Loucy (cell line): Measurements from ENCODE around the gene SLC17A6.

Experiments used
- H2AFZ ChIP-seq: fragments of 200-600 bp; sonication (generic); 2 replicates; pipeline ENCODE4 v1.6.0; 2016; ENCODE audit warnings: antibody characterized with exemption, mild to moderate bottlenecking, low read length, moderate library complexity
- H3F3A ChIP-seq: fragments of 200-600 bp; 2 replicates; pipeline ENCODE4 v1.6.0; 2016; ENCODE audit warnings: antibody characterized with exemption, low read depth, mild to moderate bottlenecking
- H3K27me3 ChIP-seq: fragments of 200-600 bp; sonication (generic); 2 replicates; pipeline ENCODE4 v1.6.1; 2014; ENCODE audit warnings: low read length, mild to moderate bottlenecking; ENCODE audit not compliant: insufficient read depth, poor library complexity, severe bottlenecking
- H3K36me3 ChIP-seq: fragments of 200-600 bp; sonication (generic); 2 replicates; pipeline ENCODE4 v1.6.1; 2016; ENCODE audit warnings: low read length; ENCODE audit not compliant: insufficient read depth
- H3K4me1 ChIP-seq: fragments of 200-600 bp; sonication (generic); 2 replicates; pipeline ENCODE4 v1.5.1; 2014; ENCODE audit warnings: low read length, mild to moderate bottlenecking; ENCODE audit not compliant: insufficient read depth, poor library complexity, severe bottlenecking
- H3K4me2 ChIP-seq: fragments of 200-600 bp; sonication (generic); 2 replicates; pipeline ENCODE4 v1.6.0; 2014; ENCODE audit warnings: antibody characterized with exemption, low read length, low read depth, mild to moderate bottlenecking; ENCODE audit not compliant: poor library complexity, severe bottlenecking
- H3K4me3 ChIP-seq: fragments of 200-600 bp; sonication (generic); 2 replicates; pipeline ENCODE4 v1.5.1; 2014; ENCODE audit warnings: low read length, mild to moderate bottlenecking, mixed read lengths; ENCODE audit not compliant: poor library complexity, severe bottlenecking
- H3K79me2 ChIP-seq: fragments of 200-600 bp; sonication (generic); 2 replicates; pipeline ENCODE4 v1.6.1; 2014; ENCODE audit warnings: low read length; ENCODE audit not compliant: insufficient read depth
- H3K9ac ChIP-seq: fragments of 200-600 bp; sonication (generic); 2 replicates; pipeline ENCODE4 v1.6.0; 2014; ENCODE audit warnings: mild to moderate bottlenecking, low read depth, low read length, moderate library complexity; ENCODE audit not compliant: poor library complexity, severe bottlenecking
- H3K9me2 ChIP-seq: fragments of 200-600 bp; sonication (generic); replicated peaks from 2 replicates; pipeline ENCODE4 v1.6.1; 2016; ENCODE audit warnings: low read depth, low read length, mixed read lengths
- H3K9me3 ChIP-seq: fragments of 200-600 bp; sonication (generic); 2 replicates; pipeline ENCODE4 v1.6.1; 2014; ENCODE audit warnings: mild to moderate bottlenecking, antibody characterized with exemption, low read length, low read depth; ENCODE audit not compliant: insufficient read depth
- H4K20me1 ChIP-seq: fragments of 200-600 bp; sonication (generic); 2 replicates; pipeline ENCODE4 v1.6.0; 2014; ENCODE audit warnings: antibody characterized with exemption, low read length, mild to moderate bottlenecking; ENCODE audit not compliant: insufficient read depth, poor library complexity, severe bottlenecking
- EZH2phosphoT487 ChIP-seq: fragments of 200-600 bp; IDR thresholded peaks from 2 replicates; pipeline ENCODE4 v1.6.1; 2018; ENCODE audit warnings: antibody characterized with exemption, mild to moderate bottlenecking, moderate library complexity, borderline replicate concordance
- TF ChIP-seq, protein P1 (sequence below): fragments of 200-600 bp; sonication (generic); conservative IDR thresholded peaks from 2 replicates; pipeline ENCODE4 v1.5.1; 2014; ENCODE audit warnings: mild to moderate bottlenecking, antibody characterized with exemption, low read length

SLC17A6 gene

DNA sequence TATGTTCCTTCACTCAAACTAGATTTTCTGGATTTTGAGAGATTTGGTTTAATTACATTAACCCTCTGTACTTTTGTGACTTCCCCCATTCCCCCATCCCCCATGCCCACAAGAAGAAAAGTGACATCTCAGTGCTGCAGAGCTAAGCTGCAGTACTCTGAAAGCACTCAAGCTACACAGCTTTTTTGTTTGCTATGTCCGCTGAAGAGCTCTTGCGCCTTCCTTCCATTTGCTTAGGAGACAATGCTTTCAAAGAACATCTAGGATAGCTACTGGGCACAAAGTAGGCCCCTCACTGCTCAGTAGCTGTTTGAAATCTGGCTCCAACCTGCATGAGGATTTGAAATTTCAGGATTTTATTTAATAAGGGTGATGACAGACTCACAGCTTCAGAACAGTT is 69.7 kb downstream of the SLC17A6 start:
- no peaks in the 10 kb centered on the region for H3F3A ChIP-seq
- no peak overlapping the region for H2AFZ ChIP-seq
- no peak overlapping the region for H3K9ac ChIP-seq
- H3K79me2 ChIP-seq = no peaks in the 10 kb centered on the region
- no peaks in the 10 kb centered on the region for H3K36me3 ChIP-seq
- no peak overlapping the region for H3K4me2 ChIP-seq
- H3K4me3 ChIP-seq = no peak overlapping the region
- H3K27me3 ChIP-seq = no peaks in the 10 kb centered on the region
- no peaks in the 10 kb centered on the region for H3K4me1 ChIP-seq
- no peaks in the 10 kb centered on the region for H3K9me2 ChIP-seq
- H4K20me1 ChIP-seq = no peaks in the 10 kb centered on the region
- TF ChIP-seq EZH2phosphoT487 = no peak
- TF ChIP-seq, protein P1, sequence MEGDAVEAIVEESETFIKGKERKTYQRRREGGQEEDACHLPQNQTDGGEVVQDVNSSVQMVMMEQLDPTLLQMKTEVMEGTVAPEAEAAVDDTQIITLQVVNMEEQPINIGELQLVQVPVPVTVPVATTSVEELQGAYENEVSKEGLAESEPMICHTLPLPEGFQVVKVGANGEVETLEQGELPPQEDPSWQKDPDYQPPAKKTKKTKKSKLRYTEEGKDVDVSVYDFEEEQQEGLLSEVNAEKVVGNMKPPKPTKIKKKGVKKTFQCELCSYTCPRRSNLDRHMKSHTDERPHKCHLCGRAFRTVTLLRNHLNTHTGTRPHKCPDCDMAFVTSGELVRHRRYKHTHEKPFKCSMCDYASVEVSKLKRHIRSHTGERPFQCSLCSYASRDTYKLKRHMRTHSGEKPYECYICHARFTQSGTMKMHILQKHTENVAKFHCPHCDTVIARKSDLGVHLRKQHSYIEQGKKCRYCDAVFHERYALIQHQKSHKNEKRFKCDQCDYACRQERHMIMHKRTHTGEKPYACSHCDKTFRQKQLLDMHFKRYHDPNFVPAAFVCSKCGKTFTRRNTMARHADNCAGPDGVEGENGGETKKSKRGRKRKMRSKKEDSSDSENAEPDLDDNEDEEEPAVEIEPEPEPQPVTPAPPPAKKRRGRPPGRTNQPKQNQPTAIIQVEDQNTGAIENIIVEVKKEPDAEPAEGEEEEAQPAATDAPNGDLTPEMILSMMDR = no peak
- H3K9me3 ChIP-seq = no peaks in the 10 kb centered on the region

DNA sequence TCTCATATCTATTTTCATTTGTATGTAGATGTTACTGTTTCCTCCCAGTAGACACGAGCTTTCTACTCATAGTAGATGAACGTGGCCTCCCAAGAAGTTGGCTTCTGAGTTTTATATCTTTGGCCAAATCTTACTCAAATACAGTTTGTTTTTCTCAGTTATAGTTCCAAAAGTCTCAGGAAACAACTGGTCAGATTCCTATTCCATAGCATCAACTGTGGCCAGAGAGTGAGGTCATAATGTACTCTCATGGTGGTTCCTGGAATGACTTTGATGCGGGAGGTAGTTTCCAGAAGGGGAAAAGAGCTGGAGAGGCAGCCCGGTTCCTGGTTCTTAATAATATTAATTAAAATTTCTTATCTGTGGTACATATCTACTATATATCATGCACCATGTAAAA is 77.3 kb downstream of the SLC17A6 start:
- no peaks in the 10 kb centered on the region for H4K20me1 ChIP-seq
- H3K4me3 ChIP-seq = no peak overlapping the region
- no peaks in the 10 kb centered on the region for H3K4me1 ChIP-seq

DNA sequence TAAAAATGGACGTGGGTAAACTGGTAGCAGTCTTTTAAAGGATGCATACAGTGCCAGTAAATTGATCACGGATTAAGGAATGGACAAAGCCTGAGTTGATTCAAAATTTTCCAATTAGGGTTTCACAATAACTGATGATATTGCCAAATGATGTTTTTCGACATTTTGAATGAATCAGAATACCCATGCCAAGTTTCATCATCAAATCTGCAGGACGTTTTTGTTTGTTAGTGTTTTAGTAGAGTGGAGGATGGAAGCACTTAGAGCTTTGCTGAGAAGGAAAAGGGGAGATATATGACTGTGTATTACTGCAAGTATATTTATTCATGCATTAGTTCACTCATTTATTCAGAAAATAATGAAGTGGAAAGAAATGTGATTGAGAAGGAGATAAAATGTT is 78.3 kb downstream of the SLC17A6 start:
- Histone ChIP-seq H3K36me3 (no peaks in the 10 kb centered on the region), H3K4me1 (no peaks in the 10 kb centered on the region), H3K4me2 (no peak overlapping the region), H3K79me2 (no peaks in the 10 kb centered on the region), H4K20me1 (no peaks in the 10 kb centered on the region), H3K9me3 (no peaks in the 10 kb centered on the region), H3K4me3 (no peak overlapping the region), H3K9me2 (no peaks in the 10 kb centered on the region), H3K27me3 (no peaks in the 10 kb centered on the region), H3F3A (no peaks in the 10 kb centered on the region), H3K9ac (no peak overlapping the region), H2AFZ (no peak overlapping the region)
- TF ChIP-seq, protein P1 = no peak
- no peak for TF ChIP-seq EZH2phosphoT487

More for the DNA sequence above, 77.3 kb downstream of the SLC17A6 start:
- H3K79me2 ChIP-seq = no peaks in the 10 kb centered on the region
- H2AFZ ChIP-seq = no peak overlapping the region
- H3K27me3 ChIP-seq = no peaks in the 10 kb centered on the region
- H3K4me2 ChIP-seq = no peak overlapping the region
- no peaks in the 10 kb centered on the region for H3K36me3 ChIP-seq
- no peaks in the 10 kb centered on the region for H3K9me2 ChIP-seq
- H3F3A ChIP-seq = no peaks in the 10 kb centered on the region
- H3K9ac ChIP-seq = no peak overlapping the region
- no peaks in the 10 kb centered on the region for H3K9me3 ChIP-seq
- TF ChIP-seq EZH2phosphoT487 = no peak
- TF ChIP-seq, protein P1 = no peak
